TTC549 (cell line): ENCODE data around the gene HLX.

Experiments
- FAIRE-seq: peaks from 2 replicates; lab custom pipeline; 2012; peaks lifted over from hg19 to GRCh38; lab: Jason Lieb, UNC

Gene HLX, protein sequence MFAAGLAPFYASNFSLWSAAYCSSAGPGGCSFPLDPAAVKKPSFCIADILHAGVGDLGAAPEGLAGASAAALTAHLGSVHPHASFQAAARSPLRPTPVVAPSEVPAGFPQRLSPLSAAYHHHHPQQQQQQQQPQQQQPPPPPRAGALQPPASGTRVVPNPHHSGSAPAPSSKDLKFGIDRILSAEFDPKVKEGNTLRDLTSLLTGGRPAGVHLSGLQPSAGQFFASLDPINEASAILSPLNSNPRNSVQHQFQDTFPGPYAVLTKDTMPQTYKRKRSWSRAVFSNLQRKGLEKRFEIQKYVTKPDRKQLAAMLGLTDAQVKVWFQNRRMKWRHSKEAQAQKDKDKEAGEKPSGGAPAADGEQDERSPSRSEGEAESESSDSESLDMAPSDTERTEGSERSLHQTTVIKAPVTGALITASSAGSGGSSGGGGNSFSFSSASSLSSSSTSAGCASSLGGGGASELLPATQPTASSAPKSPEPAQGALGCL

GRCh38 chr1:220879076-220879508 lies at the start of gene HLX:
Gene HLX, plus strand, starts transcription at chr1:220879443. Its CDS starts 415 bp downstream, at chr1:220879858.
- peak; percentile 91 for FAIRE-seq

DNA sequence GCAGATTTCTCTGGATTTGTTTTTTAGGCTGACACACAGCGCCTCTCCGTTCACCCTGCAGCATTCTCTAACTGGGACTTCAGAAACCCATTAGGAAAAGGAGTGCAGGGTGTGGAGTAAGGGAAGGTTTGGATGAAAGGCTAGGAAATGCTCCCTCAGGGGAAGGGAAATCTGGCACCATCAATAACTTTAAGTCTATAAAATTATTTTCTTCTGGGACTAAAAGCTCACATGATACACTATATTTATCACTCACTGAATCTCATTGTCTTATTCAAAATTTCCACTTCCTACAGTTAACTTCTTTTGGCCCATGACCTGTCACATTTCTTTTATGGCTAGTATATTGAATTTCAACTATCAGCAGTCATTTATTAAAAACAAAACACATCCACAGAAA lies 45.8 kb upstream of the HLX start:
- no peak for FAIRE-seq

DNA sequence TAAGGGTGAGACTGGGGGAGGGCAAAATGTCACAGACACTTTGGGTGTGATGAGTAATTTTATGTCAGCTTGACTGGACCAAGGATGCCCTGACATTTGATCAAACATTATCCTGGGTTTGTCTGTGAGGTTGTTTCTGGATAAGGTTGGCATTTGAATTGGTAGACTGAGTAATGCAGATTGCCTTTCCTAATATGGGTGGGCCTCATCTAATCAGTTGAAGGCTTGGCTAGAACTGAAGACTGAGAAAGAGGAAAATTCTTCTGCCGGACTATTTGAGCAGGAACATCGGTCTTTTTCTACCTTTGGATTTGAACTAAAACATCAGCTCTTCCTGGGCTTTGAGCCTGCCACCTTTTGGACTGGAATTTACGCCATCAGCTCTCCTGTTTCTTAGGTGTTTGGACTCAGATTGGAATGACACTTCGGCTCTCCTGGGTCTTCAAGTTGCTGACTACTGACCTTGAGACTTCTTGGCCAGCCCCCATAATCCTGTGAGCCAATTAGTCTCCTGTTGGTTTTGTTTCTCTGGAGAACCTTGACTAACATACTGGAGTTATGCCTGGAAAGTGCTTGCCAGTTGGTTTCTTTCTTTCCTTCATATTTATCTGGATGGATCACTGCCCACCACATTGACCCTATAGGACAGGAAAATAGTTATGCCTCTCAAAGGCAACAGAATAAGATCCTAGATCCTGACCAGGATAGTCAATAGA lies 44.9 kb upstream of the HLX start:
- no peak for FAIRE-seq

DNA sequence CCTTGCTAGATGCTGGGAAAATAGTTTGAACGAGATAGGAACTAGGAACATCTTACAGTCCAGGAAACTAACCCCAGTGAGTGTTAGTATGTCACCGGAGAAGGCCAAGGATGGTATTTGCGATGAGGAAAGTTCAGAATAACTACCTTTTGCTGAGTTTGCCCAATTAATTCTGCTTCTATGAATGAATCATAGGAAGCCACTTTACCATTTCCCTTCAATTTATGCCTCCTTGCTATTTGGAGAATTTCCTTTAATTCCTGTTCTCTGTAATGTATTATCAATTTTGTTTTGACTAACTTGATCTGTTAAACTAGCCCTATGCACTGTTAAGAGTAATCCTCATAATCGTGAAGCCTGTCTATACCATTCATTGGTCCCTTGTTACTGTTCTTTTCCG lies 40.7 kb upstream of the HLX start:
- no peak for FAIRE-seq

DNA sequence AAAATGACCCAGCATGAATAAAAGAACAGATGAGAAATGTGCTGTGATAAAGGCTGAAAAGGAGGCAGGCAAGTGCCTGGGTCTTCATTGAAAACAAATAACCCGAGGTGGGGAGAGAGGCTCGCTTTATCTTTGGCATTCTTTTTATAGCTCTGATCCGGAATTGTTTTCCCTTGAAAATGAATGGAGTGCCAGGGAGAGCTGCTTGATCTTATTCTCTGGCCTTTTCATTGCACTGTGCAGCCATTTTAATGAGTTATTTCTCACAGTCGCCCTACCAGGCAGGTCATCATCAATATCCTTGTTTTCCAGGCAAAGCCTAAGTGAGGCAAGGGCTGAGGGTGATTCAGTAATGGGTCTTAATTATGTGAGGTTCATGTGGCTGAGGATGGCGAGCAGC lies 39.8 kb upstream of the HLX start:
- FAIRE-seq = no peak

DNA sequence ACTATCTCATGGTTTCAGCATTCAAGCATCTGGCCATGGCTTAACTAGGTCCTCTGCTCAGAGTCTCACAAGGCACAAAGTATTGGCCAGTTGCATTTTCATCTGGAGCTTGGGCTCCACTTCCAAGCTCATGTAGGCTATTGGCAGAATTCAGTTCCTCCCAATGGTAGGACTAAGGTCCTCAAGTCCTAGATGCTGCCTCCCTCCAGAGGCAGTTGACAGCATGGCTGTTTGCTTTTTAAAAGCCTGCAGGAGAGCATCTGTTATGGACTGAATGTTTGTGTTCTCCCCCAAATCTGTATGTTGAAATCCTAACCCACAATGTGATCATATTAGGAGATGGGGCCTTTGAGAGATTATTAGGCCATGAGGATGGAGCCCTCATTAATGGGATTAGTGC lies 38.0 kb upstream of the HLX start:
- FAIRE-seq = no peak

DNA sequence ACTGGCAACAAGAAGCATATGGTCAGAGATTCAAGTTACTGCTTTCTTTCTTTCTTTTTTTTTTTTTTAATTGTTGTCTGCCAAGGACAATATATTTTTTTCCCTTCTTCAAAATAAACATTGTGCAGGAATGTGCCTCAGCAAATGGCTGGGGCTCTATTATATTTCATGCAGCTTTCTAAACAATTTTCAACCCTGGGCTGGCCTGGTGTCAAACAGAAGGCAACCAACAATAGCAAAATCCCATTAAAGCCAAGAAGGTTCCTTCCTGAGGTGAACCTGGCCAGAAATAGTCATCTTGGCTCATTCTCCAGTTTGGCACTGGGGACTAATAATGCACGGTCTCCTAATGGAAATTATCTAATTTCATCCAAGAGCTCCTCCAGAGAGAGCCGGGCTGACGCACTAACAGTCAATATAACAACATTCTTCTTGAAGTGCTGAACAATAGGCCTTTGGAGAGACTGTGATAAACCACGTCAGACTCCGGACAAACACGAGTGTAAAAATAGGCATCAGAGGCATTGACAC lies 35.7 kb upstream of the HLX start:
- no peak for FAIRE-seq

GRCh38 chr1:220852408-220852807 lies 26.8 kb upstream of the HLX start:
- no peak for FAIRE-seq

- FAIRE-seq = no peak
Observed at GRCh38 chr1:220872296-220872695, 6.9 kb upstream of the HLX start.

DNA sequence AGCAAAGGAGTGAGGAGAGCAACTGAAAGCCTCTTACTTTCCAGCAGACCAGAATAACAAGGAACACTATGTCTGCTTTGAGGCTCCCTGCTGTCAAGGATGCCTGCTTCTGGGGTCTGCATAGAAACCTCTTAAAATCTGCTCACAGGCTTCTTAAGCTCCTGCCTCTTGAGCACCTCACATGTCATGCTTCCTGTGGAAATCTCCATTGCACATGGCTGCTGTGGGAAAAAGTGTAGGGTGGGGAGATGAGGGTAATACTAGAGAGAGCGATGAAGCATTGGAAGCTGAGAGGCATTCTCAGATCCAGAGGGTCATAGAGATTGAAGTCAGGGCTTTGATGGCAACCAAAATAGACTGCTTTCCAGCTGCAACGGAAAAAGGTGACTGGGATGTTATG lies 6.2 kb upstream of the HLX start:
- no peak for FAIRE-seq

GRCh38 chr1:220873868-220874655 lies 5.2 kb upstream of the HLX start:
- FAIRE-seq = no peak

DNA sequence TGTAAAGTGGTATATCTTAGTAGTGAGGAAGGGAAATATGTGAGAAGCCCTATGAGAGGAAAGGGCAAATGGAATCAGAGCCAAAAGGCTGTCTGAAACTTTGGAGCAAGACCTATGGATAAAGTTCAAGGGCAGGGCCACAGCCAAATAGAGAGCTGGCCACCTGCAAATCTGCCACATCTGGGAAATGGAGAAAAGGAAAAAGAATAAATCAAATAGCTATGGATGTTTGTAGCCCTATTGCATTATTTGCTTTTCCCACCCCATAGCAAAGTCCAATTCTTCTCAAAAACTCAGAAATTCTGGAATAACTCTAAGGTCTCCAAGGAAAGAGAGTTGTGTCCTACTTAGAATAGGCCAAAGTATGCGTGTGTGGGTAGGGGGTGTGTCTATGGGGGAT lies 4.0 kb upstream of the HLX start:
- FAIRE-seq = no peak

GRCh38 chr1:220876511-220877376 lies 2.5 kb upstream of the HLX start:
- FAIRE-seq = no peak

- no peak for FAIRE-seq
Observed at GRCh38 chr1:220877377-220878095, 1.7 kb upstream of the HLX start.

DNA sequence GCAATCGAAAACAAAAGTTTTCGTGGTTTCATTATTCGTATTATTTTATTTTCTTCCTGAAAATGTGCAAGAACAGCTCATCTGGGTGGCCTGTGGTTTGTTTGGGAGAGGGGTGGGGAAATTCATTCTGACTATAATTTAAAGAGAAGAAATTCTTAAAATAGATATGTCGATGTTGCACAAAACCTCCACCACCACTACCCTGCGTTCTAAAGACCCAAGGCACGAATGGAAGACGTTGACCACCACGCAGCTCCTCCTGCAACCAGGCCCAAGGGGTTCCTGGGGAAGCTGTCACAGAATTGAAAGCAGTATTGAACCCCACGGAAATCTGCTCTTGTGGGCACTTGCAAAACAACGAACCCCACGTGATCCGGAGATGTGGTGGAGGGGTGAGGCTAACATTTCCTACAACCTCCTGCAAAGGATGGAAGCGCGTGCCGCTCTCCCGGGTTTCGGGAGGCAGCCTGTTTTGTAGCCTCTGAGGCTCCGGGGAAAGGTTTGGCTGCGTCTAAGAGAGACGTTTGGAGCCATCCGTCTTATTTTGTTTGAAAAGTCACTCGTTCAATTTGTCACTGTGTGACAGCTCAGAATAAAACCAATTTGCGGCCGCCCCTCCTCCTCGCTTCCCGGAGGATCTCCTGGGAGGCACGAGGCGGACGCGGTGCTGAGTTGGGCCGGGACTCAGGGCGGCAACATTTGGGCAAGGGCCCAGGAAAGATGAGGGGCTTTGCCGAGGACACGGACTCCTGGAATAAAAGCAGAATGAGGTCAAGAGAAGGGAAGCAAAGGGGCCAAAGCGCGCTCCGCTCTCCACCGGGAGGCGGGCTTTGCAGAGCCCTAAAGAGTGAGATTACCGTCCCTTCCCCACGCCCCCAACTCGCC lies 810 bp upstream of the HLX start:
- no peak for FAIRE-seq

- FAIRE-seq = no peak
Observed at GRCh38 chr1:220879509-220880361, 492 bp downstream of the HLX start.

GRCh38 chr1:220880362-220880670 lies 1.1 kb downstream of the HLX start:
- FAIRE-seq = no peak

- FAIRE-seq = no peak
Observed at GRCh38 chr1:220880726-220881506, 1.7 kb downstream of the HLX start.
